Lower leg skin (tissue), 3 donors: ENCODE measurements around the gene EPB41L4B.

Source experiments
- POLR2A ChIP-seq, 2 donors: fragments of 450-650 bp; IDR thresholded peaks; one replicate each; pipeline ENCODE4 v1.6.1; 2016 to 2017; ENCODE audit warnings: antibody characterized with exemption in 2 of 2, mild to moderate bottlenecking in 1 of 2, moderate library complexity in 1 of 2
- TF ChIP-seq, protein P1 (sequence below), 3 donors: fragments of 450-650 bp; IDR thresholded peaks; one replicate each; pipeline ENCODE4 v1.5.1; 2016; ENCODE audit warnings: antibody characterized with exemption in 3 of 3, mild to moderate bottlenecking in 3 of 3, moderate library complexity in 2 of 3

DNA sequence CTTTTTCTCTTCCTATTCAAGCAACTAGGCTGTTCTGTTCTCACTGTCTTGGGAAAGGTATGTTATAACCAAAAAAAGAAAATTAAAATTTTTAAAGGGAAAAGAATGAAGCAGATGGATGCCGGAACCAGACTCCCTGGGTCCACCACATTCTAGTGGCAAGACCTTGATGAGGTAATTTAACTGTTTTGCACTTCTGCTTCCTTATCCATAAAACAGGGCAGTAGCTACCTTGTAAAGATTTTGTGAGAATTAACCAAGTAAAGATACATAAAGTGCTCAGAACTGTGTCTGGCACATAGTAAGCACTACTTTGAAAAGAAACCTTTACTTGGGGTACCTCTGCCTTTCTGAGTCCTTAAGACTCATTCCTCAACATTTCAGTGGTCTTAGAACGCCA is 17.0 kb downstream of the EPB41L4B start:
- no peak for TF ChIP-seq POLR2A (IDR thresholded peaks at IDR 0.05)
- TF ChIP-seq, protein P1, sequence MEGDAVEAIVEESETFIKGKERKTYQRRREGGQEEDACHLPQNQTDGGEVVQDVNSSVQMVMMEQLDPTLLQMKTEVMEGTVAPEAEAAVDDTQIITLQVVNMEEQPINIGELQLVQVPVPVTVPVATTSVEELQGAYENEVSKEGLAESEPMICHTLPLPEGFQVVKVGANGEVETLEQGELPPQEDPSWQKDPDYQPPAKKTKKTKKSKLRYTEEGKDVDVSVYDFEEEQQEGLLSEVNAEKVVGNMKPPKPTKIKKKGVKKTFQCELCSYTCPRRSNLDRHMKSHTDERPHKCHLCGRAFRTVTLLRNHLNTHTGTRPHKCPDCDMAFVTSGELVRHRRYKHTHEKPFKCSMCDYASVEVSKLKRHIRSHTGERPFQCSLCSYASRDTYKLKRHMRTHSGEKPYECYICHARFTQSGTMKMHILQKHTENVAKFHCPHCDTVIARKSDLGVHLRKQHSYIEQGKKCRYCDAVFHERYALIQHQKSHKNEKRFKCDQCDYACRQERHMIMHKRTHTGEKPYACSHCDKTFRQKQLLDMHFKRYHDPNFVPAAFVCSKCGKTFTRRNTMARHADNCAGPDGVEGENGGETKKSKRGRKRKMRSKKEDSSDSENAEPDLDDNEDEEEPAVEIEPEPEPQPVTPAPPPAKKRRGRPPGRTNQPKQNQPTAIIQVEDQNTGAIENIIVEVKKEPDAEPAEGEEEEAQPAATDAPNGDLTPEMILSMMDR (IDR thresholded peaks at IDR 0.05), result no peak
